Hepatic stellate cell (primary cell): ENCODE data around the gene SPTLC3.

Experiments
- DNase-seq: peaks from one replicate; pipeline ENCODE4 v3.0.0; 2011; ENCODE audit warnings: low spot score

Gene SPTLC3

GRCh38 chr20:13031751-13032150 lies 23.0 kb downstream of the SPTLC3 start:
- no peak for DNase-seq

- DNase-seq, result no peak
Observed at GRCh38 chr20:13034115-13034514, 25.3 kb downstream of the SPTLC3 start.

GRCh38 chr20:13034936-13035335 lies 26.2 kb downstream of the SPTLC3 start:
- DNase-seq, result no peak

- DNase-seq, result no peak
Observed at GRCh38 chr20:13035399-13036152, 26.8 kb downstream of the SPTLC3 start.

- DNase-seq, result no peak
Observed at GRCh38 chr20:13037727-13038126, 29.0 kb downstream of the SPTLC3 start.

GRCh38 chr20:13041574-13042457 lies 33.0 kb downstream of the SPTLC3 start:
- no peak for DNase-seq

- DNase-seq, result no peak
Observed at GRCh38 chr20:13042458-13042794, 33.7 kb downstream of the SPTLC3 start.

- no peak for DNase-seq
Observed at GRCh38 chr20:13046409-13046808, 37.6 kb downstream of the SPTLC3 start.

- DNase-seq, result no peak
Observed at GRCh38 chr20:13054011-13054410, 45.2 kb downstream of the SPTLC3 start.

GRCh38 chr20:13058666-13059389 lies 50.1 kb downstream of the SPTLC3 start:
- DNase-seq, result no peak

- no peak for DNase-seq
Observed at GRCh38 chr20:13059398-13060136, 50.8 kb downstream of the SPTLC3 start.

- no peak for DNase-seq
Observed at GRCh38 chr20:13060327-13060726, 51.6 kb downstream of the SPTLC3 start.

GRCh38 chr20:13061381-13061780 lies 52.6 kb downstream of the SPTLC3 start:
- no peak for DNase-seq

- DNase-seq, result no peak
Observed at GRCh38 chr20:13062789-13063188, 54.0 kb downstream of the SPTLC3 start.

GRCh38 chr20:13068336-13068735 lies 59.6 kb downstream of the SPTLC3 start:
- no peak for DNase-seq

GRCh38 chr20:13081877-13082276 lies 73.1 kb downstream of the SPTLC3 start:
- no peak for DNase-seq

GRCh38 chr20:13082378-13082777 lies 73.6 kb downstream of the SPTLC3 start:
- DNase-seq, result no peak

- no peak for DNase-seq
Observed at GRCh38 chr20:13085275-13085674, 76.5 kb downstream of the SPTLC3 start.

- DNase-seq, result no peak
Observed at GRCh38 chr20:13089950-13090469, 81.2 kb downstream of the SPTLC3 start.

- DNase-seq, result no peak
Observed at GRCh38 chr20:13092111-13092510, 83.3 kb downstream of the SPTLC3 start.

GRCh38 chr20:13094976-13095375 lies 86.2 kb downstream of the SPTLC3 start:
- no peak for DNase-seq
